Heart left ventricle (tissue), 16 donors: Measurements from ENCODE around the gene IGF2BP3. TPM values are rescaled to one million over a fixed set of nuclear protein-coding genes. Genes with fewer than 3 reads are reported as not detected.

Experiments used
- ATAC-seq, 4 donors: fragments of 200-7000 bp; cut with Tn5 transposase; one replicate each; pipeline ENCODE4 v1.9.1; 2020 to 2022; ENCODE audit warnings: moderate library complexity in 4 of 4, mild to moderate bottlenecking in 3 of 4, moderate number of reproducible peaks in 1 of 4
- DNase-seq, 5 donors: peaks; one replicate each; pipeline ENCODE4 v3.0.0-alpha.2; 2020
- H3K27ac ChIP-seq, 12 donors: fragments of 200-600 bp; sonication (generic) in 4 of 12; one replicate each; pipeline versions ENCODE4 v1.5.0 to v1.8.0; 2016 to 2022; ENCODE audit warnings: mild to moderate bottlenecking in 2 of 12
- H3K27me3 ChIP-seq, 9 donors: fragments of 200-600 bp; sonication (generic) in 2 of 9; one replicate each; pipeline versions ENCODE4 v1.5.1 to v1.8.0; 2016 to 2022; ENCODE audit warnings: mild to moderate bottlenecking in 3 of 9
- H3K36me3 ChIP-seq, 9 donors: fragments of 200-600 bp; sonication (generic) in 2 of 9; one replicate each; pipeline versions ENCODE4 v1.5.0 to v1.8.0; 2018 to 2022; ENCODE audit warnings: mild to moderate bottlenecking in 2 of 9
- H3K4me1 ChIP-seq, 12 donors: fragments of 200-600 bp; sonication (generic) in 4 of 12; one replicate each; pipeline versions ENCODE4 v1.5.0 to v1.8.0; 2016 to 2022; ENCODE audit warnings: mild to moderate bottlenecking in 3 of 12
- H3K4me3 ChIP-seq, 12 donors: fragments of 200-600 bp; sonication (generic) in 4 of 12; one replicate each; pipeline versions ENCODE4 v1.5.0 to v1.8.0; 2017 to 2022; ENCODE audit warnings: mild to moderate bottlenecking in 9 of 12, moderate library complexity in 4 of 12
- H3K9me3 ChIP-seq, 12 donors: fragments of 200-600 bp; sonication (generic) in 4 of 12; one replicate each; pipeline versions ENCODE4 v1.5.0 to v1.8.0; 2016 to 2022; ENCODE audit warnings: mild to moderate bottlenecking in 1 of 12
- CTCF ChIP-seq, 12 donors: fragments of 200-600 bp; sonication (generic) in 4 of 12; IDR thresholded peaks; one replicate each; pipeline versions ENCODE4 v1.5.0 to v1.8.0; 2018 to 2022; ENCODE audit warnings: antibody characterized with exemption in 12 of 12, mild to moderate bottlenecking in 5 of 12
- POLR2A ChIP-seq, 2 donors: fragments of 450-650 bp; IDR thresholded peaks; one replicate each; pipeline ENCODE4 v1.6.1; 2017; ENCODE audit warnings: antibody characterized with exemption in 2 of 2, mild to moderate bottlenecking in 2 of 2, moderate library complexity in 2 of 2
- WGBS, 4 donors: extraction: QIAGEN DNeasy Blood & Tissue Kit in 2 of 4; methylation state at CpG; one replicate each; pipeline versions ENCODE4 v1.1.5 to v1.1.7; 2013 to 2018; 5-methylcytosine and 5-hydroxymethylcytosine counted together
- intact Hi-C, 10 donors: fragments of 100-400 bp; cut with DNase I; formaldehyde crosslinking; loops; one replicate each; pipeline versions ENCODE4 v1.11.1 to v1.14.2; 2022
- polyA plus RNA-seq, 2 donors: library from polyadenylated mRNA; stranded (reverse); fragments of 200-250 nt; gene quantifications; one replicate each; pipeline ENCODE4 v1.2.3, GENCODE V29; 2013
- total RNA-seq, 9 donors: library from RNA; depleted of rRNA in 2 of 9; stranded (reverse); fragments of >200 nt in 2 of 9; fragmentation: NEBNext Ultra II Directional in 3 of 9; extraction: Animal tissue kit (Norgen Biotek cat#: 25700) in 3 of 9; gene quantifications; one replicate each; pipeline versions ENCODE4 v1.1.0 to v1.2.4, GENCODE V29; 2016 to 2023
- donor health status: ischemic (EF 13 %, LVEDD 7.1; RV severe dilation, severe dysfunction).
- donor health status: healthy with polysubstance abuse.
- donor health status: DM: no; HTN: yes; CAD: no.
- donor health status: DM: no; HTN: no; CAD: no.
- donor health status: ischemic (EF 25% LVEDD 6.9; RV normal size, moderate dysfunction).
- donor health status: ischemic (EF 25% LVEDD 5.7; RV mildly dilated, moderate dysfunction).
- donor health status: healthy.
- donor health status: DM: yes; HTN: yes; CAD: no.
- donor health status: ischemic (EF 35%, LVEDD 5.7; RV mildly dilated, moderate dysfunction).
- donor health status: nonischemic (EF 11% LVEDD 7.7; RV severe dilation, severe dysfunction).
- donor health status: DM: yes; HTN: yes; CAD: no.
- donor health status: PGD.
- donor health status: ischemic (EF 29% LVEDD 5.4; RV normal size, mild dysfunction).
- donor health status: nonischemic (EF 23%, LVEDD 6.1; RV moderate dilation, normal function).

Gene IGF2BP3
- total and polyA plus RNA-seq, 11 donors = 0.27 to 2.2 (median 0.50) TPM; not detected in 5

GRCh38 chr7:23291957-23292560, 178.2 kb downstream of the IGF2BP3 start:
- no peaks in the 10 kb centered on the region for H3K4me1 ChIP-seq
- intact Hi-C loops = loop anchor here in 2 of 10 donors (10.0 kb wide), 2 partner anchors 187 to 243 kb away; partner anchors contain the start of genes KLHL7 (in 1 of the 2) and TRA2A (in 1 of the 2)
- H3K27me3 ChIP-seq = peaks cover 0 to 7% (median 0%) of the 10 kb centered on the region in 9 donors
- H3K4me3 ChIP-seq = no peak overlapping the region
- TF ChIP-seq POLR2A (IDR thresholded peaks at IDR 0.05) = no peak
- TF ChIP-seq CTCF (IDR thresholded peaks at IDR 0.05) = no peak
- DNase-seq (no peak), ATAC-seq (no peak)
- 63 to 70% (median 66%) methylated on average over 3 of the region's 3 CpGs for WGBS, 4 donors
- no peaks in the 10 kb centered on the region for H3K36me3 ChIP-seq
- no peaks in the 10 kb centered on the region for H3K9me3 ChIP-seq
- no peak overlapping the region for H3K27ac ChIP-seq

GRCh38 chr7:23290993-23291392, 179.3 kb downstream of the IGF2BP3 start:
- DNase-seq (no peak), ATAC-seq (no peak)
- Histone ChIP-seq H3K27me3 (peaks cover 0 to 7% (median 0%) of the 10 kb centered on the region in 9 donors), H3K27ac (no peak overlapping the region), H3K4me3 (no peak overlapping the region), H3K36me3 (no peaks in the 10 kb centered on the region), H3K4me1 (no peaks in the 10 kb centered on the region), H3K9me3 (no peaks in the 10 kb centered on the region)
- 92 to 95% (median 95%) methylated on average over 9 of the region's 9 CpGs for WGBS, 4 donors
- no peak for TF ChIP-seq CTCF (IDR thresholded peaks at IDR 0.05)
- no peak for TF ChIP-seq POLR2A (IDR thresholded peaks at IDR 0.05)
- intact Hi-C loops = loop anchor here in 2 of 10 donors (10.0 kb wide), 2 partner anchors 186 to 244 kb away; partner anchors contain the start of genes KLHL7 (in 1 of the 2) and TRA2A (in 1 of the 2)

GRCh38 chr7:23287612-23288011, 182.7 kb downstream of the IGF2BP3 start:
- WGBS, 4 donors = 86 to 92% (median 90%) methylated on average over 5 of the region's 5 CpGs
- Histone ChIP-seq H3K4me1 (no peaks in the 10 kb centered on the region), H3K9me3 (no peaks in the 10 kb centered on the region), H3K27me3 (peaks cover 0 to 3% (median 0%) of the 10 kb centered on the region in 9 donors), H3K27ac (no peak overlapping the region), H3K4me3 (no peak overlapping the region), H3K36me3 (no peaks in the 10 kb centered on the region)
- ATAC-seq (no peak), DNase-seq (no peak)
- no peak for TF ChIP-seq POLR2A (IDR thresholded peaks at IDR 0.05)
- TF ChIP-seq CTCF (IDR thresholded peaks at IDR 0.05) = no peak
- intact Hi-C loops = no loop called here

- WGBS, 4 donors = 72 to 79% (median 77%) methylated on average over 18 of the region's 18 CpGs
- TF ChIP-seq CTCF (IDR thresholded peaks at IDR 0.05) (no peak), POLR2A (IDR thresholded peaks at IDR 0.05) (no peak)
- H3K4me1 ChIP-seq = no peaks in the 10 kb centered on the region
- H3K9me3 ChIP-seq = no peaks in the 10 kb centered on the region
- no peak overlapping the region for H3K27ac ChIP-seq
- H3K27me3 ChIP-seq = no peaks in the 10 kb centered on the region
- ATAC-seq (no peak), DNase-seq (no peak)
- no peaks in the 10 kb centered on the region for H3K36me3 ChIP-seq
- intact Hi-C loops = no loop called here
- no peak overlapping the region for H3K4me3 ChIP-seq
Measured at GRCh38 chr7:23285657-23286646, 184.3 kb downstream of the IGF2BP3 start.
